EL (cell line): ENCODE data around the gene NRTN.

Experiments
- DNase-seq: peaks from one replicate; pipeline ENCODE4 v3.0.0-alpha.2; 2016

NRTN gene

DNA sequence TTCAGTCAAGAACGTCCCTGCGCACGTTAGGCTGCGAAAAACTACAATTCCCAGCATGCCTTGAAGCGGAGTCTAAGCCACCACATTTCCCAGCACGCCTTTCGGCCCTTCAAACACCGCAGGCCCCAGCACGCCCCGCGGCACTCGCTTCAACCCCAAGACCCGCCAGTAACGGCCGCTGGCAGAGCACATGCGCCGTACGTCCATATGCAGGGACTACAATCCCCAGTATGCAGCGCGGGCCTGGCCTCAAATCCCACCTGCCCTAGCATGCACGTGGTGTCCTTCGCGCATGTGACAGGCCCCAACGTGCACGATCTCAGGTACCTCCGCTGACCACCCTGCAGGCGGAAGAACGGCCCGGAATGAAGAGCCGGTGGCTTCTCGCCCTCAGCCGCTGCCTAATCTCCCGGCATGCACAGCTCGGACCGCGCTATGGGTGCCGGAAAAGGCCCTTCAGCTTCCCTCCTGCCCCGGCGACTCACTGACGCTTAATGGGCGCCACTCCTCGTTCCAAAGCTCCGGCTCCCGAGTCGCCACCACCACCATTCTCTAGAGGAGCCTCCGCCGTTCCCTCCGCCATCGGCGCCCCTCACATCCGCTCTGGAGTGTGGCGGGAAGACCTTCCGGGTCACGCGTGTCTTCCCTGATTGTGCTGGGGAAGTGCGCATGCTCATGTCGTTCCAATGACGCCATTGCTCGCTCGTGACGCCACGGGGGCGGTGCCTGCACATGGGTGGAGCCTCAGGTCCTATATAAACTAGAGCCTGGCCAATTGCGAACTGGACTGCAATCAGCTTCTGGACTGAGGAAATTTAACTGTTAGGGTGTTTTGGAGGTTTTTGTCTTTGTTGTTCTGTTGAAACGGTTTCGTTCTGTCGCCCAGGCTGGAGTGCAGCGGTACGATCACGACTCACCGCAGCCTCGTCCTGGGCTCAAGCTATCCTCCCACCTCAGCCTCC lies 14.0 kb upstream of the NRTN start, which contains the start of gene DUS3L:
TSS of gene DUS3L (minus strand) at position 605 of the 962 bp plus-strand sequence. CDS start at position 583, 22 bp downstream.
- peak; percentile 98 for DNase-seq

GRCh38 chr19:5792224-5792623 lies 12.6 kb upstream of the NRTN start:
- DNase-seq, result no peak

DNA sequence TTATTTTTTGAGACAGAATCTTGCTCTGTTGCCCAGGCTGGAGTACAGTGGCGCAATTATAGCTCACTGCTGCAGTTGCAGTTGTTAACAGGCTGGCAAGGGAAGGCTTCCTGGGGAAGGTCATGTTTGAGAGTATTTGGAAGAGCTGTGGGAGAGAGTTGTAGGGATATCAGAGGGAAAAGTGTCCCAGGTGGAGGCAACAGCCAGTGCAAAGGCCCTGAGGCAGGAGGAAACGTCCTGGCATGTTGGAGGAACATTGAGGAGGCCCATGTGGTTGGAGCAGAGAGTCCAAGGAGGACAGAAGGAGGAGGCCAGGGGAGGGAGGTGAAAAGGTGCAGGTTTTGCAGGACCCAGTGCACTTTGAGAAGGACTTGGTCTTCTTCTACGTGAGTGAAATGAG lies 11.7 kb upstream of the NRTN start:
- DNase-seq, result no peak

GRCh38 chr19:5795382-5795919 lies 9.4 kb upstream of the NRTN start:
- no peak for DNase-seq

DNA sequence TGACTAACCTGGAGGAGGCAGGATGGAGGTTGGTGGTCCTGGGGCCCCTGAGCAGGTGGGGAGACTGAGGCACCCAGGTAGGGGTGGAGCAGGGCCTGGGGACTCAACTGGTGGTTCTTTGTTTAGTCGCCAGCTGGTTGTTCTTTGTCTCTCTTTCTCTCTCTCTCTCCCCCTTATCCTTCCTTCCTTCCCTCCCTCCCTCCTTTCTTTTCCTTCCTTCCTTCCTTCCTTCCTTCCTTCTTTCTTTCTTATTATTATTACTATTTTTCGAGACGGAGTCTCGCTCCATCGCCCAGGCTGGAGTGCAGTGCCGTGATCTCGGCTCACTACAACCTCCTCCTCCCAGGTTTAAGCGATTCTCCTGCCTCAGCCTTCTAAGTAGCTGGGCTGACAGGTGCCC lies 6.6 kb upstream of the NRTN start:
- DNase-seq, result no peak

DNA sequence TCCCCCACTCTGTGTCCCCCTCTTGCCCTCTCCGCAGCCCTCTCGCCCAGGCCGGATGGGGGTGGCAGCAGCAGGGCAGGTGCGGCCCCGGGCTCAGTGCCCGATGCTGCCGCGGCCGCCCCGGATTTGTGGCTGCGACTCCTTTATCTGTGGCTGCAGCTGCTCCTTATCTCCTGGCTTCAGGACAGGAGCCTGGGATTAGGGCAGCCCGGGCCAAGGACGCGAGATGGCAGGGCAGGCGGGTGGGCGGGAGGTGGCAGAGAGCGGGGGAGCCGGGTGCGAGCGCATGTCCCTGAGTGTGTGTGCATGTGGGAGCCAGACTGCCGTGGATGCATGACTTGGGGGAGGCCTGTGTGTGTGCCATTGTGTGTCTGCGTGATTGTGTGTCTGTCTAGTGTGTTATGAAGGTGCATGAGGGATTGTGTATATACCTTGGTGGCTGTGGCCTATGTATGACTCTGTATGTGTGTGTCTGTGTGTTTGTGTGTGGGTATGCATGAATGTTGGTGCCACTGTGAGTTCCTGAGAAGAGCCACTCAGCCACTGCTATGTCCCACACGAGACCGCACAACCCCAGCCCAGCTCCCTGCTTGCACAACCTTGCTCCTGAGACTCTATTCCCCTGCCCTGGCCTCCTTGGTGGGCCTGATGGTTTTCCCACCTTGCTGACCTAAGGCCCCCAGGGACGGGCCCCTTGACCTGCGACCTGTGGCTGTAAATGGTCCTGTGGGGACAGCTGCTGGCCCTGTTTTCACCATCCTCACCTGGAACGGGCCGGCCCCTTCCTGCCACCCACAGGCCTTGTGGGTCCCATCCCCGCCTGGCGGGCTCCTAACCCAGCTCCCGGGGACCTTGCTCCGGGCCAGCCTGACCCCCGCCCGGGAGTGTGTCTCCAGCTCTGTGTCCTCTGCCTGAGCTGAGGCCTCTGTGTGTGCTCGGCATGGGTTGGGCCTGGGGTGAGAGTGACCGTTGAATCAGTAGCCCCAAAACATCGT lies 5.3 kb upstream of the NRTN start:
- DNase-seq, result no peak

- no peak for DNase-seq
These were observed 4.3 kb upstream of the NRTN start for GRCh38 chr19:5800361-5801270.

DNA sequence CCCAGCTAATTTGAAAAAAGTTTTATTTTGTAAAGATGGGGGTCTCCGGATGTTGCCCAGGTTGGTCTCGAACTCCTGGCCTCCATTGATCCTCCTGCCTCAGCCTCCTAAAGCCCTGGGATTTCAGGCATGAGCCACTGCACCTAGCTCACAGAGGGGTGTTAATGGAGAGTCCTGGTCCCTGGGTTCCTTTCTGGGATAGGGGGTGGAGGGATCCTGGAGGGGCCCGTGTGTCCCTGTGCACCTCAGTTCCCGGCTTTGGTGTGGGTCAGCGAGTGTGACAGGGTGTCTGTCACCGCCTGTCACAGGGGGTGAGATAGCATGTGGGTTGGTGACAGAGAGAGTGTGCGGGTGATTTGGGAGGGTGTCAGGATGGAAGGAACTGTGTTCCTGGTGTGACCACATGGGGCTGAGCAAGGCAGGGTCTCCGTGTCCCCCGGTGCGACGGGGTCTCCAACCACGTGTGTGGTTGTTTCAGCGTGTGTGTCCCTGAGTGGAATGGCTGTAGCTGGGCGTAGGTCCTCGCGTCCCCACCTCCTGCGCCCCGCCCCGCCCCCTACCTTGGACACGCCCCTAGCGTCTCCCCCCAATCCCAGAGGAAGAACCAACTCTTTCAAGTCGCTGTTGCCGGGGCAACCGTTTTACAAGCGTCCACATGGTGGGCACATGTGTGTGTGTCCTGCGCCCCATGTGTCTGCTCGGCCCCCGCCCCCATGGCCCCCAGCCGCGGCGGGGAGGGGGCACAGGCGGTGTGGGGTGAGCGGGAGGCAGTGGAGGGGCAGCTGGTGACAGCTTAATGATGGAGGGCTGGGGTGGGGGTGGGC lies 2.9 kb upstream of the NRTN start:
- peak; percentile 56 for DNase-seq

DNA sequence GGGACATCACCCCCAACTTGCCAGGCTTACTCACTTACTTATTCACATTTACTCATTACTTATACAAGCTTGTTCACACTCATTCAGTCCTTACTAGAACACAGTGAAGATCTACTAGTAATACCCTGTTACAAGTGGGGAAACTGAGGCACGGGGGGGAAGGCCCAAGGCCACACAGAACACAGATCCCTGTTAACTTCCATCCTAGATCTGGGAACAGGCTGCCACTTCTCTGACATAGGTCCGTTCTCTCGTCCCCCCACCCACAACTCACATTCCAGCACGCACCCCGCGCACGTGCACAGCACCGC lies 1.5 kb upstream of the NRTN start:
- DNase-seq, result no peak

GRCh38 chr19:5803752-5804515 lies 933 bp upstream of the NRTN start:
- DNase-seq, result peak; percentile 89

- peak; percentile 48 for DNase-seq
These were observed 730 bp downstream of the NRTN start for GRCh38 chr19:5805462-5806132.

GRCh38 chr19:5806133-5806489 lies 1.2 kb downstream of the NRTN start:
- no peak for DNase-seq

DNA sequence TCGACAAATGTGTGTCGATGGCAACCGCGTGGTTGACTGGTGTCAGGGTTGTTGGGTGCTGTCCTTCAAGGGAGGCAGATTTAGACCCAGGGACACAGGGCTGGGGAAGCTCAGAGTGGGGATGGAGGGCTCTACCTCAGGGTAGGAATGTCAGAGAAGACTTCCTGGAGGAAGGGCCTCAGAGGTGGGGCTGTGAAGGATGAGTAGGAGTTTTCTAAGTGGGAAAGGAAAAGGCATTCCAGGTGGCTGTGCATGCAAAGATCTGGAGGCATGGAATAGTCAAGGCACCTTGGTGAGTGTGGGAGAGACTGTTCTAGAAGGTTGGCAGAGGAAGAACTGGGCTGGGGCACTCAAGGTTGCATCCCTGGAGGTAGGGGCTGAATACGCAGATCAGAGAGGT lies 2.0 kb downstream of the NRTN start:
- DNase-seq, result no peak

DNA sequence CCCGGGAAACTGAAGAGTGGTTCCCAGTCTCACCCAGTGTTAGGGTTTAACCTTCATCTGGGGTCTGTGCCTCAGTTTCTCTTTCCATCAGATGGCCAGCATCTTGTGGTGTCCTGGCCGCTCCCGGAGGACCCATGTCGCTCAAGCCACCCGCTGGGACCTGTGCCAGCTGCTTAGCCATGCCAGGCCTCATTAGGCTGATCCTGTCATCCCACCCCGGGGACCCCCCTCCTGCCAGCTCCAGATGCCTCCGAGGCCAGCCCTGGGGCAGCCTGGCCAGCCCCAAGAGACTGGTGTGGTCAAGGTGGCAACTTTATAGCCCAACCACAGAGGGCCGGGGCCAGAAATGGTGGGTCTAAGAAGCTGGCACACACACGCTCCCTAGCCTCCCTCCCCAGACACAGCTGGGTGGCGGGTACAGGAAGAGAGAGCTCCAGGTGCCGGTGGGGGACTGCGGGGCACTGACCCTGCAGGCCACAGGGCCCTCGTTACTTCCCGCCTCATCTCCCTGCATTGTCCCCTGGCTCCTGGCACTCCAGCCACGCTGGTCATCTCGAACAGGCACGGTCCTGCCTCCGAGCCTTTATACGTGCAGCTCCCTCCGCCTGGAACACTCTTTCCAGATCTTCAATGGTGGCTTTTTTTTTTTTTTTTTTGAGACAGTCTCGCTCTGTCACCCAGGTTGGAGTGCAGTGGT lies 3.4 kb downstream of the NRTN start:
- no peak for DNase-seq

DNA sequence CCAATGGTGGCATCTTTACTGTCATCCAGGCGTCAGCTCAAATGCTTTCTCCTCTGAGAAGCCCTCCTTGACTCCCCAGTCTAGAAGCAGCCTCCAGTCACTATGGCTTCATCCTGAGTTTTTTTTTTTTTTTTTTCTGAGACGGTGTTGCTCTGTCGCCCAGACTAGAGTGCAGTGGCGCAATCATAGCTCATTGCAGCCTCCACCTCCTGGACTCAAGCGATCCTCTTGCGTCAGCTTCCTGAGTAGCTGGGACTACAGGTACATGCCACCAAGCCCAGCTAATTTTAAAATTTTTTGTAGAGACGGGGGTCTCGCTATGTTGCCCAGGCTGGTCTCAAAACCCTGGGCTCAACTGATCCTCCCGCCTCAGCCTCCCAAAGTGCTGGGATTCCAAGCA lies 4.2 kb downstream of the NRTN start:
- DNase-seq, result no peak

- no peak for DNase-seq
These were observed 4.6 kb downstream of the NRTN start for GRCh38 chr19:5809469-5809868.

GRCh38 chr19:5811117-5811516 lies 6.2 kb downstream of the NRTN start:
- no peak for DNase-seq

GRCh38 chr19:5814123-5814851 lies 9.4 kb downstream of the NRTN start:
- no peak for DNase-seq

DNA sequence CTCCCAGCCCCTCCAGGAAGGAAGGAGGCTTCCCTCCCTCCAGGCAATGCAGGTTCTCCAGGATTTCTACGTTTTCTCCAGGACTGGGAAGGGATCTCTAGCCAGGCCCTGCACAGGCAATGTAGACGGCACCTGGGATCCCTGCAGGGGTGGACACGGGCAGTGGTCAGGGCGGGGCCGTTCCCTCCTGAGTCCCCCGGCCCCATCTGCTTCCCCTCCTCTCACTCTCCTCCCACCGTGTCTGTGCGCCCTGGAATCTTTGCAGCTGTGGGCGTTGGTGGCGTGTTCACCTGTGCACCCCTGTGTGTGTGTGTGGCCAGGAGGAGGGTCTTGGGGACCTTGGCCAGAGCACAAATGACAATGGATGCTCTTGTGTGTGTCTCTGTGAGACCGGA lies 10.0 kb downstream of the NRTN start:
- no peak for DNase-seq
